IMR-90 (cell line): ENCODE data around the gene NXF1. TPM values are rescaled to one million over a fixed set of nuclear protein-coding genes. Genes with fewer than 3 reads are reported as not detected.

Experiments
- ATAC-seq: fragments of 200-7000 bp; cut with Tn5 transposase; 2 replicates; pipeline ENCODE4 v1.9.1; 2020; ENCODE audit warnings: low read depth, mild to moderate bottlenecking, moderate library complexity
- BruUV-seq: library from RNA; stranded (reverse); fragments of 400-500 nt; replicated peaks from 2 replicates; lab custom pipeline; 2021; lab: Mats Ljungman, UMichigan
- CTCF ChIA-PET: fragments of 300-600 bp; formaldehyde crosslinking; extraction: SDS; loops from one replicate; lab custom pipeline; 2021; ENCODE audit warnings: antibody characterized with exemption; lab: Yijun Ruan, JAX
- POLR2A ChIA-PET: fragments of 300-600 bp; sonication (Branson Sonifier 250); formaldehyde crosslinking; loops from one replicate; lab custom pipeline; 2022; ENCODE audit warnings: antibody characterized with exemption; ENCODE audit not compliant: unreplicated experiment; lab: Charles Lee
- DNase-seq: peaks from one replicate; pipeline ENCODE4 v3.0.0; 2013
- H2AFZ ChIP-seq: replicated peaks from 2 replicates; pipeline ENCODE3; 2013; ENCODE audit warnings: low read length, mild to moderate bottlenecking; ENCODE audit not compliant: poor library complexity
- H2AK5ac ChIP-seq: 2 replicates; pipeline ENCODE4 v1.6.1; 2013; ENCODE audit warnings: low read depth, low read length, inconsistent platforms
- H2AK9ac ChIP-seq: replicated peaks from 2 replicates; pipeline ENCODE3; 2013; ENCODE audit warnings: mild to moderate bottlenecking, low read depth, low read length, moderate library complexity; ENCODE audit not compliant: poor library complexity
- H2BK120ac ChIP-seq: 2 replicates; pipeline ENCODE4 v1.6.1; 2013; ENCODE audit warnings: low read depth, low read length, inconsistent platforms
- H2BK15ac ChIP-seq: 3 replicates; pipeline ENCODE4 v1.6.1; 2013; ENCODE audit warnings: low read depth, low read length, inconsistent platforms
- H2BK20ac ChIP-seq: 2 replicates; pipeline ENCODE4 v1.6.1; 2013; ENCODE audit warnings: low read depth, mild to moderate bottlenecking, inconsistent platforms, low read length, moderate library complexity
- H2BK5ac ChIP-seq: 2 replicates; pipeline ENCODE4 v1.6.1; 2013; ENCODE audit warnings: mild to moderate bottlenecking, low read depth, low read length, inconsistent platforms; ENCODE audit not compliant: poor library complexity, severe bottlenecking
- H3K14ac ChIP-seq: replicated peaks from 2 replicates; pipeline ENCODE4 v1.6.1; 2013; ENCODE audit warnings: low read depth, low read length, inconsistent platforms
- H3K18ac ChIP-seq: 2 replicates; pipeline ENCODE4 v1.6.1; 2013; ENCODE audit warnings: low read depth, low read length, control low read depth
- H3K23ac ChIP-seq: 2 replicates; pipeline ENCODE4 v1.6.1; 2013; ENCODE audit warnings: low read depth, low read length, inconsistent platforms
- H3K27ac ChIP-seq: 2 replicates; pipeline ENCODE4 v1.5.1; 2013; ENCODE audit warnings: mild to moderate bottlenecking, control low read depth, low read length; ENCODE audit not compliant: insufficient read depth
- H3K27me3 ChIP-seq: 2 replicates; pipeline ENCODE4 v1.6.1; 2013; ENCODE audit warnings: low read length; ENCODE audit not compliant: control insufficient read depth, insufficient read depth
- H3K36me3 ChIP-seq: 2 replicates; pipeline ENCODE4 v1.6.1; 2013; ENCODE audit warnings: low read length, mixed read lengths; ENCODE audit not compliant: control insufficient read depth, insufficient read depth
- H3K4ac ChIP-seq: 2 replicates; pipeline ENCODE4 v1.6.1; 2013; ENCODE audit warnings: low read depth, low read length, inconsistent platforms
- H3K4me1 ChIP-seq: 2 replicates; pipeline ENCODE4 v1.6.1; 2013; ENCODE audit warnings: low read length, mixed read lengths; ENCODE audit not compliant: control insufficient read depth, insufficient read depth
- H3K4me2 ChIP-seq: 2 replicates; pipeline ENCODE4 v1.6.1; 2013; ENCODE audit warnings: low read depth, mild to moderate bottlenecking, control low read depth, low read length, moderate library complexity
- H3K4me3 ChIP-seq: 2 replicates; pipeline ENCODE4 v1.5.1; 2013; ENCODE audit warnings: low read depth, mild to moderate bottlenecking, control low read depth, low read length, moderate library complexity; ENCODE audit not compliant: insufficient read depth
- H3K56ac ChIP-seq: 2 replicates; pipeline ENCODE4 v1.6.1; 2013; ENCODE audit warnings: low read length, inconsistent platforms; ENCODE audit not compliant: insufficient read depth; ENCODE audit errors: extremely low read depth
- H3K79me1 ChIP-seq, 2 experiments: 2 replicates each; pipeline ENCODE4 v1.6.1; 2013; ENCODE audit warnings: low read length in 2 of 2, inconsistent platforms in 1 of 2, low read depth in 1 of 2
- H3K9ac ChIP-seq: 2 replicates; pipeline ENCODE4 v1.6.1; 2013; ENCODE audit warnings: low read depth, low read length, control low read depth
- H3K9me1 ChIP-seq: 2 replicates; pipeline ENCODE4 v1.6.1; 2013; ENCODE audit warnings: low read length, inconsistent platforms; ENCODE audit not compliant: insufficient read depth
- H3K9me3 ChIP-seq: 2 replicates; pipeline ENCODE4 v1.6.1; 2013; ENCODE audit warnings: low read length; ENCODE audit not compliant: control insufficient read depth, insufficient read depth
- H4K20me1 ChIP-seq: 2 replicates; pipeline ENCODE4 v1.6.1; 2013; ENCODE audit warnings: low read length, inconsistent platforms; ENCODE audit not compliant: insufficient read depth
- H4K5ac ChIP-seq: 2 replicates; pipeline ENCODE4 v1.6.1; 2013; ENCODE audit warnings: mild to moderate bottlenecking, low read depth, low read length, control low read depth
- H4K8ac ChIP-seq, 2 experiments: 2 replicates each; pipeline ENCODE4 v1.6.1; 2013; ENCODE audit warnings: low read depth in 2 of 2, low read length in 2 of 2, control low read depth in 1 of 2, inconsistent platforms in 1 of 2
- H4K91ac ChIP-seq: 2 replicates; pipeline ENCODE4 v1.6.1; 2013; ENCODE audit warnings: low read depth, low read length, inconsistent platforms; ENCODE audit not compliant: insufficient read depth
- BHLHE40 ChIP-seq: fragments of 150-350 bp; IDR thresholded peaks from 2 replicates; pipeline ENCODE4 v1.6.1; 2016; ENCODE audit warnings: mild to moderate bottlenecking, low read depth, low read length
- CHD1 ChIP-seq: IDR thresholded peaks from 2 replicates; pipeline ENCODE4 v1.6.1; 2012; ENCODE audit warnings: low read depth, low read length, improper control_type of control experiment
- MAFK ChIP-seq: IDR thresholded peaks from 2 replicates; pipeline ENCODE4 v1.6.1; 2012; ENCODE audit warnings: low read depth, low read length, improper control_type of control experiment
- MAZ ChIP-seq: IDR thresholded peaks from 2 replicates; pipeline ENCODE4 v1.6.1; 2012; ENCODE audit warnings: low read depth, mild to moderate bottlenecking, low read length, improper control_type of control experiment, moderate library complexity, borderline replicate concordance
- MXI1 ChIP-seq: IDR thresholded peaks from 2 replicates; pipeline ENCODE4 v1.6.1; 2012; ENCODE audit warnings: low read depth, mild to moderate bottlenecking, low read length, moderate library complexity, borderline replicate concordance
- NFE2L2 ChIP-seq: fragments of 150-350 bp; IDR thresholded peaks from 2 replicates; pipeline ENCODE4 v1.6.1; 2016; ENCODE audit warnings: low read depth, mild to moderate bottlenecking, low read length
- POLR2A ChIP-seq: IDR thresholded peaks from 2 replicates; pipeline ENCODE4 v1.6.1; 2012; ENCODE audit warnings: mild to moderate bottlenecking, low read depth, low read length
- RFX5 ChIP-seq: IDR thresholded peaks from 2 replicates; pipeline ENCODE4 v1.8.0; 2012; ENCODE audit warnings: low read depth, mild to moderate bottlenecking, low read length, moderate library complexity
- SMC3 ChIP-seq: fragments of 150-350 bp; IDR thresholded peaks from 2 replicates; pipeline ENCODE4 v1.6.1; 2016; ENCODE audit warnings: low read depth, mild to moderate bottlenecking, antibody characterized with exemption, low read length, moderate library complexity
- WGBS, 2 experiments: methylation state at CpG; one replicate each; pipeline versions ENCODE4 v1.1.5 to v1.1.7; 2013; ENCODE audit warnings: missing lambda C conversion rate in 2 of 2; ENCODE audit not compliant: insufficient read length in 1 of 2; ENCODE audit errors: extremely low coverage in 2 of 2; 5-methylcytosine and 5-hydroxymethylcytosine counted together
- dilution Hi-C: fragments of 300-500 bp; cut with HindIII; formaldehyde crosslinking; loops from one replicate; pipeline ENCODE4 v1.14.3; 2018; ENCODE audit warnings: low sequenced_read_pairs; ENCODE audit not compliant: unreplicated experiment
- in situ Hi-C: fragments of 300-500 bp; cut with MboI; formaldehyde crosslinking; loops from 3 replicates; pipeline ENCODE4 v1.14.3; 2019; ENCODE audit warnings: low sequenced_read_pairs, inconsistent platforms, mixed read lengths
- intact Hi-C: fragments of 100-400 bp; cut with micrococcal nuclease; formaldehyde crosslinking; loops from 2 replicates; pipeline ENCODE4 v1.10.0; 2022
- polyA plus RNA-seq, 3 experiments: library from polyadenylated mRNA; depleted of rRNA; stranded (reverse); fragments of >200 nt; gene quantifications; 2 replicates each; pipeline ENCODE4 v1.2.3, GENCODE V29; 2012; ENCODE audit warnings: low replicate concordance in 1 of 3
- total RNA-seq: library from RNA; depleted of rRNA; stranded (reverse); fragments of >200 nt; gene quantifications from 2 replicates; pipeline ENCODE4 v1.2.3, GENCODE V29; 2012
- TF ChIP-seq, protein P1 (sequence below): fragments of 150-350 bp; IDR thresholded peaks from 2 replicates; pipeline ENCODE4 v1.6.1; 2016; ENCODE audit warnings: low read depth, mild to moderate bottlenecking, low read length, moderate library complexity, borderline replicate concordance

NXF1 gene
- total and polyA plus RNA-seq, 2 of the 4 experiments (the other 2 are of a cell fraction) = 26.3 to 97.4 TPM

DNA sequence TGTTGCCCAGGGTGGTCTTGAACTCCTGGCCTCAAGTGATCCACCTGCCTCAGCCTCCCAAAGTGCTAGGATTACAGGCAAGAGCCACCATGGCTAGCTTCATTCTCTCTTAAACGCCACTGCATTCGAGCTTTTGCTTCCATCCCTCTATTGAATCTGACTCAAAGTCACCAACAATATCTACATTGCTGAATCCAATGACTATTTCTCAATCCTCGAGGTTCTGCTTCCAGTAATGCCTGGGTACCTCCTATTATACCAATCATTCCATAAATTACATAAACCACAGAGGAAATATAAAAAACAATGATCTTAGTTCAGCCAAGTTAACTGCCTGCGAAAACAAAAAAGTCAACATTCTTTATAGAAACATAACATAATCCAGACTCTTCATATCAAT lies 11.9 kb upstream of the NXF1 start:
- ChIA-PET CTCF (interaction anchor here (0.6 to 0.9 kb wide), 3 partner anchors 11 to 31 kb away, joined by 3 read pairs; no protein-coding TSS in a partner anchor), POLR2A (no interaction called here)
- H3K9me3 ChIP-seq = no peaks in the 10 kb centered on the region
- H2AK9ac ChIP-seq = no peak overlapping the region
- no peak overlapping the region for H3K18ac ChIP-seq
- no peak overlapping the region for H3K56ac ChIP-seq
- H3K36me3 ChIP-seq = peaks cover 56% of the 10 kb centered on the region
- no peak overlapping the region for H2BK120ac ChIP-seq
- H2AK5ac ChIP-seq = no peak overlapping the region
- H3K23ac ChIP-seq = no peak overlapping the region
- no TSS peak for BruUV-seq
- 84% methylated on average over 3 of the region's 4 CpGs; no CpG with 5 or more reads in 1 of the 2 experiments for WGBS, 2 experiments
- dilution Hi-C loops (no loop called here), intact Hi-C loops (no loop called here), in situ Hi-C loops (no loop called here)
- no peak overlapping the region for H3K9ac ChIP-seq
- no peak overlapping the region for H4K5ac ChIP-seq
- H4K91ac ChIP-seq = no peak overlapping the region
- H2BK15ac ChIP-seq = no peak overlapping the region
- H2BK5ac ChIP-seq = no peak overlapping the region
- no peaks in the 10 kb centered on the region for H3K4me1 ChIP-seq
- H3K27me3 ChIP-seq = no peaks in the 10 kb centered on the region
- no peaks in the 10 kb centered on the region for H4K20me1 ChIP-seq
- no peak overlapping the region for H4K8ac ChIP-seq
- TF ChIP-seq, protein P1, sequence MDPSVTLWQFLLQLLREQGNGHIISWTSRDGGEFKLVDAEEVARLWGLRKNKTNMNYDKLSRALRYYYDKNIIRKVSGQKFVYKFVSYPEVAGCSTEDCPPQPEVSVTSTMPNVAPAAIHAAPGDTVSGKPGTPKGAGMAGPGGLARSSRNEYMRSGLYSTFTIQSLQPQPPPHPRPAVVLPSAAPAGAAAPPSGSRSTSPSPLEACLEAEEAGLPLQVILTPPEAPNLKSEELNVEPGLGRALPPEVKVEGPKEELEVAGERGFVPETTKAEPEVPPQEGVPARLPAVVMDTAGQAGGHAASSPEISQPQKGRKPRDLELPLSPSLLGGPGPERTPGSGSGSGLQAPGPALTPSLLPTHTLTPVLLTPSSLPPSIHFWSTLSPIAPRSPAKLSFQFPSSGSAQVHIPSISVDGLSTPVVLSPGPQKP = no peak
- no peak for TF ChIP-seq MXI1
- no peak for TF ChIP-seq CHD1
- no peak for TF ChIP-seq MAFK
- no peak for TF ChIP-seq SMC3
- TF ChIP-seq RFX5 = no peak
- TF ChIP-seq MAZ = no peak
- TF ChIP-seq NFE2L2 = no peak
- no peak for TF ChIP-seq POLR2A
- no peak for TF ChIP-seq BHLHE40
- H3K4me3 ChIP-seq = no peak overlapping the region
- no peaks in the 10 kb centered on the region for H3K9me1 ChIP-seq
- no peak overlapping the region for H3K4ac ChIP-seq
- no peak for DNase-seq
- no peak overlapping the region for H2AFZ ChIP-seq
- ATAC-seq = no peak
- H3K27ac ChIP-seq = no peak overlapping the region
- H3K79me1 ChIP-seq = peaks cover 0 to 3% of the 10 kb centered on the region in 2 experiments; a peak in 2 of 4 replicates
- no peak overlapping the region for H3K14ac ChIP-seq
- no peak overlapping the region for H3K4me2 ChIP-seq
- H2BK20ac ChIP-seq = no peak overlapping the region
